HepG2 (cell line): Measurements from ENCODE around the gene AKT3.

Experiments used
- FOXM1 ChIP-seq: sonication (generic); formaldehyde crosslinking; IDR thresholded peaks from 2 replicates; pipeline ENCODE4 v1.5.0; 2020; ENCODE audit warnings: missing genetic modification reagents
- STAG1 ChIP-seq: sonication (generic); formaldehyde crosslinking; IDR thresholded peaks from 2 replicates; pipeline ENCODE4 v1.4.0; 2020; ENCODE audit warnings: missing genetic modification reagents

DNA sequence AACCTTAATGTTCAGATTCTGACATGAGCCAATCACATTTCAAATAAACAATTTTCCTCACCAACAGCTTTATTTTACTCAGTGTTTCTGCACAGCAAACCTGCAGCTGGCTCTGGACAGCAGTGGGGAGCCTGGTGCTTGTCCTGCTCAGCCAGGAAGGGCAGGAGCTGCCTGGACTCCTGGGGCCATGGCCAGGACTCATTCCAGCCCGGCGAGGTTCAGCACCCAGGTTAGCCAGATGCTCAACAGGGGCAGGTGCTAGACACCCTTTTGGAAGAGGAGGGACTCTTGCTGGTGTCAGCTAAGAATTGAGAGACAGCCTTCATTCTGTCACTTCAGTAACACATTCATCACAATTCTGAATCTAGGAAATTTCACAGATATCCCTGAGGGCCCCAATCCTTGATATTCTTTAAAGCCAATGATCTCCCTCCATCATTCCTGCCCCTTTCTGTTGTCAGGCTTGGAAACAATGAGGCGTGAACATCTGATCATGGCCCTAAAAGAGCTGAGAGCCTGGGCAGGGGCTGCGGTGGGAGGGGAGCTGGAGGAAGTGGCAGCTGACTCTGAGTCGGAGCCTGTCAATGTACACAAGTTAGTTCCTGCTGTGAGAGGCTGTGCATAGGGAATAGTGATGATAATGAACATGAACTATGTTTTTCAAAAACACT lies 342.9 kb downstream of the AKT3 start:
- TF ChIP-seq STAG1 (CRISPR knock-in tag) = no peak
- no peak for TF ChIP-seq FOXM1 (CRISPR knock-in tag)
